HG02852 (cell line): Measurements from ENCODE around the gene CLSTN2.

ENCODE experiments used
- ATAC-seq: cut with Tn5 transposase; IDR thresholded peaks from one replicate; pipeline ENCODE4 v1.9.1; 2021; ENCODE audit warnings: mild to moderate bottlenecking, moderate library complexity; ENCODE audit not compliant: unreplicated experiment

CLSTN2 gene

DNA sequence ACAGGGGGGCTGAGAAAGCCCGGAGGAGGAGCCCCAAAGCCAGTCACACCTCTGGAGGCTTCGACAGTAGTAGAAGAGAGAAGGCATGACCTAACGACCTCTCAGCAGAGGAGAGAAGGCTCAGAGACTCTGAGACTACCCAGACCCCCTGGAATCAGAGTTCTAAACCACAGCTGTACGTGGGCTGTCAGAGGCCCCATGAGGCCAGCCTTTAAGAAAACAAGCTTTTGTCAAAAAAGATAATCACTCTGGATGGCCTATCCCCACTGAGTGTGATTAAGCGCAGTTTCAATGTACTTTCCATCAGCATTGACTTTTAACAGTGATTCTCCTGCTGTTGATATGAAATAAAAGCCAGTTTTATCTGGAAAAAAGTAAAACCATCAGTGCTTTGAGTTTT is 330.3 kb downstream of the CLSTN2 start:
- ATAC-seq, result no peak

DNA sequence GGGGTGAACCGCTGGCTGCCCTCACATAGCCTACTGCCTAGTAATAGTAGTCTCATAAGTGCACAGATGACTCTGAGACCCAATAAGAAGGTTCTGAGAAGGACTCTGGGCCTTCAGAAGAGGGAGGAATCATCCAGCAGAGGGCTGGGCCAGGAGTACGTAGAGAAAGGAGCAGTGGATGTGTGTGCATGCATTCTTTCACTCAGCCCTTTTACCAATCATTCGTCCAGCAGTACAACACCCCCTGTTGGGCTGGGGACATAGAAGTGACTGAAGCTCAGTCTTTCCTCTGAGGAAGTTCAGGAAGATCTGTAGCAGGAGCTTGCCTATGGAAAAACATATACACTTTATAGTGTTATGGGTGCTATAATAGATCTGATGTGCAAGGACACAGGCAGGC is 333.1 kb downstream of the CLSTN2 start:
- no peak for ATAC-seq

DNA sequence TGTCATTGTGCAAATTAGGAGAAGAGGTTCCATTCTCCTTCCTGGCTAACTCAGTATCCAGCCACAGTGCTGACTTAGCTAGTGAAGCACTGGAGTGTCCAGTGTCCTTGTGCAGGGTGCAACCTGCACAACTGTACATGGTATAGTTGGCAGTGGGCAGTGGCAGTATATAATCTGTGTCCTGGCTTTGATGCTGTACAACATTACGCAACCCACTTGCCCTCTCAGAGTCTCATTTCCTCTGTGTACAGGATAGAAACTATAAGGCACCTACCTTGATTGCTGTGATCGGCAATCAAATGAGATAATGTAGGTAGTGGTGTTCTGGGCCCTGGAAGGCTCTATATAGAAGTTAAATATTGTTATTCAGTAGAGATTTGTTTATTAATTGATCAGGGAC is 333.6 kb downstream of the CLSTN2 start:
- no peak for ATAC-seq

DNA sequence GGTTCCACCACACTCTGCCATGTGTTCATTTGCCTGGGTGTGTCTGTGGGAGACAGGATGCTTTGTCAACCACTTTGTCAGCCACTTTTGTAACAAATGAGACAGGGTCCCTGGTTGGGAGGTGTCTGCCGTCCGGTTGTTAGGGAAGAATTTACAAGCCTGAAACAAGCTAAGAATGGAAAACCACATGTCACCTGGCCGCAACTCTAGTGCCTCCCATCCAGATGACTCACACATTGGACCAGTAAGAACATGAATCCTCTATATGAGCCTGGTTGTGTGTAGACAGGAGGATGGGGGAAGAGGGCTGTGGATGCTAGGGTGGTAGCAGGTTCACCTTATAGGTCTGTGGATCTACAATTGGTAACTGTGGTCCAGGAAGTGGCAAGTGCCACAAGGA is 335.3 kb downstream of the CLSTN2 start:
- ATAC-seq, result no peak

DNA sequence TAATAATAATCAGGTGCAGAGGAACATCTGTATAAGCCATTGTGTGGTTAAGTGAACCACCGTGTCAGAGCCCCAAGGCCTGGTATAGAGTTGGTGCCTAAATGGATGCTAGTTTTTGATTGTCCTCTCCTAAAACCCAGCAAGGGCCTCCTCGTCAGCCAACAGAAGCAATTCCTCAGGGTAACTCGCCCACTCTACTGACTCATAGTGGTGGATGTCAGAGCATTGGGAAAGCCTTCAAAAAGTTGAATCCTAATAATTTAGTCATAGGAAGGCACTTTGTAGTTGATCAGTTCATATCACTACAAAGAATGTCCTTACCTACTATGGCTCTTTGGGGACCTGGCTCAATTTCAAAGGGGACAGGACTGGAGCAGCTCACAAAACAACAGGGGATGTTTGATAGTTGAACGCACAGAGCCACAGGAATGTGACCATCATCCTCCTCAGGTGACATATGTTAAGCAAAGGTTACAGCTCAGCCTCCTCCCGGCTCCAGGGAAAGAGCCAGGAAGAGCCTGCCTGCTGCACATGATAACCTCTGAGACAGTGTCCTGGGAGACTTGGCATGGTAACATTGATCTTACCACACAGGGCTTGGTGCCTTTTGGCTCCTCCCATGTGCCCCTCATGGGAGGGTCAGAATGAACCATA is 338.7 kb downstream of the CLSTN2 start:
- no peak for ATAC-seq

- ATAC-seq, result no peak
These were observed 339.4 kb downstream of the CLSTN2 start for GRCh38 chr3:140274429-140274828.

DNA sequence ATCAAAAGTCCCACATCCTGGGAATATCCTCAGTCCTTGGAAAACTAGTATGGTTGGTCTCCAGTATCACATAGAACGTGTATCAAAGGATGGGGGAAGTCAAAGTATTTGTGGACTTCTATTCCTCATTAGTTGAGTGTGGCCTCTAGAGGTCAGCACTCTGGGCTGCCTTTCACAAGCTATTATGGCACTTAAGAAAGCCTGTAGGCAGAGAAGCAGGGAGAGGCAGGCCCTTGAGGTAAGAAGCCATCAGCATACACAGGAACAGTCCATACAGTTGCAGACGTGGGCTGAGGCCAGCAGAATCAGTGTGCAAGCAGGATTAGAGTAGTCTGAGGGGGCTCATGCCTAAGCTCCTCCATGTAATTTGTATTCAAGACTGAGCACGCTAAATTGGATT is 341.7 kb downstream of the CLSTN2 start:
- ATAC-seq, result no peak

DNA sequence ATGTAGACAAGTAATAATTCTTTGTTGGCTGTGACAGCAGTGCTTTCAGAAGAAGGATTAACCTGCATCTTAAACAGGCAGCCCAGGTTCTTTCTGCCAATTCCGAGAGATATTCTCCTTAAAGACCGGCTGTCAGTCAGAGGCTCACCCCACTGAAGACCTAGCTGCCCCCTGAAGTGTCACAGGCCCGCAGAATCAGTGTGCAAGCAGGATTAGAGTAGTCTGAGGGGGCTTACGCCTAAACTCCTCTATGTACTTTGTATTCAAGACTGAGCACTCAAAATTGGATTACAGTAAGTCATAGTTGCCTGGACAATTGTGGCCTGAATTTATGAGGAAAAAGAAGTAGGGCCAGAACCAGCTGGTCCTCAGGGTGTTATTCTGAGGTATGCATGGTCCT is 342.9 kb downstream of the CLSTN2 start:
- no peak for ATAC-seq

- ATAC-seq, result no peak
These were observed 349.4 kb downstream of the CLSTN2 start for GRCh38 chr3:140284372-140284771.

DNA sequence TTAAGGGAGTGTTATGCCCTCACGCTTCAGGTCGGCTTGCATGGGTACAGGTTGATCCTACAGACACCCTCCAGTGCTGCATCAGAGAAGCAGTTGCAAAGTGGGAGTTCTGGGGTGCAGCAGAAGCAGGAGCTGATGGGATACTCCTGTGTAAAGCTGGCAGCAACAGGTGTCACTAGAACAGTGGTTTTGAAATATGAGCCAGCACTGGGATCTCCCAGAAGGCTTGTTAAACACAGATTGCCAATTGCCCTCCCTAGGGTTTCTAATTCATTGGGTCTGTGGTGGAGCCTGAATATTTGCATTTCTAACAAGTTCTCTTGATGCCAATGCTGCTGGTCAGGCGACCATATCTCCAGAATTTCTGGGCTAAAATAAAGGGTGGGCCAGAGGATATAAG is 350.4 kb downstream of the CLSTN2 start:
- no peak for ATAC-seq

- ATAC-seq, result no peak
These were observed 353.6 kb downstream of the CLSTN2 start for GRCh38 chr3:140288595-140288994.

DNA sequence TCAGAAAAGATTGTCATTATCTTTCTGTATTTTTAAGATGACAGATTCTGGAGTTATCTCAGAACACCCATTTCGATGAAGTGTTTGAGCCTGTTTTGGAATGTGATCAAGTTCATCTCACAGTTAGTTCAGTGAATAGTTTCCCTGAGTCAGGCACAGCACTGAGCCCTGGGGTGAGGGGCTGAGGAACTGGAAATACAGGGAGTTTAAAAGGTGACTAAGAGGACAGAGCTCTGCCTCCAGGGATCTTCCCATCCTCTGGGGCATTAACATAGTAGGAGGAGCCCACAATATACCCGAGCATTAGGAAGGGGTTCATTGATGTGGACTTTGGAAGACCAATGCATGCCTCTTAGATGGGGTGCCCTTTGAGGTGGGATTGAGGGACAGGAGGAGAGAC is 355.1 kb downstream of the CLSTN2 start:
- ATAC-seq, result no peak

- no peak for ATAC-seq
These were observed 357.2 kb downstream of the CLSTN2 start for GRCh38 chr3:140292170-140292569.

DNA sequence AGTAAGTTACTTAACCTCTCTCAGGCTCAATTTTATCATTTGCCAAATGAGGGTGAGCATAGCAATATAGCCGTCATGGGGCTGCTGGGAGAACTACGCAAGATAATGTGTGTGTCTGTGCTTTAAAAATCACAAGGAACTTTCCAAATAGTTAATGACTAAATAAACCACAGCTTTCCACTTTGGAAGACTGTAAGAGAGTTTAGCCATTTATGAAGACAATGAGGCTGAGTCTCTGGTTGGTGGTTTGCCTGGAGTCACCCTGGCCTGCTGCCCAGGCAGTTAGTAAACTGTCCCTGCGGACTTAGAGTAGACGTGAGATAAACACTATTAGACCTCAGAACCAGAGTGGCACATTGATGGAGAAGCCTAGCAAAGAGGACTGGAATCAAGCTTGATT is 357.7 kb downstream of the CLSTN2 start:
- no peak for ATAC-seq

- no peak for ATAC-seq
These were observed 359.1 kb downstream of the CLSTN2 start for GRCh38 chr3:140294058-140294457.

- ATAC-seq, result no peak
These were observed 361.9 kb downstream of the CLSTN2 start for GRCh38 chr3:140296796-140297352.

- ATAC-seq, result no peak
These were observed 363.1 kb downstream of the CLSTN2 start for GRCh38 chr3:140298043-140298442.

GRCh38 chr3:140298569-140299070 is 363.6 kb downstream of the CLSTN2 start:
- no peak for ATAC-seq

DNA sequence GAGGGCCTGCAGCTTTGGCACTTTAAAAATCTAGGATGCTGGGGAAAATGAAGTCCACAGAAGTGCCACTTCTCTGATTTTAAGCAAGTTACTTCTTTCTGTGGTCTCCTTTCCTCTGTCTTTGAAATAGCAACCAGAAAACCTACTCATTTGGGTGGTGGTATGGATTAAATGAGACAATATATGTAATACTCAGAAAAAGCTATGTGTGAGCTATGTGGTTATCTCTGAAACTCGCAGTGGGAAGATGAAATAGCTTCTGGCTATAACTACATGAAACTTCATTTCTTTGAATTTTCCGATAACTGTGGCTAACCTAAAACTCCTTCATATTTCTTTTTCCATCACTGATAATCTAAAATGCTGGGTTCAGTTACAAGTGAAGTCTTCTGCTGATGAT is 368.9 kb downstream of the CLSTN2 start:
- no peak for ATAC-seq

- ATAC-seq, result no peak
These were observed 373.6 kb downstream of the CLSTN2 start for GRCh38 chr3:140308535-140308934.

GRCh38 chr3:140311428-140311827 is 376.4 kb downstream of the CLSTN2 start:
- ATAC-seq, result no peak

GRCh38 chr3:140315955-140316354 is 381.0 kb downstream of the CLSTN2 start:
- ATAC-seq, result no peak

- no peak for ATAC-seq
These were observed 381.5 kb downstream of the CLSTN2 start for GRCh38 chr3:140316466-140316865.
